AG10803 (cell line): ENCODE results near the gene KIF18B.

ENCODE experiments used
- DNase-seq: peaks from one replicate; pipeline ENCODE4 v3.0.0; 2010; ENCODE audit warnings: low read depth
- H3K4me3 ChIP-seq: 2 replicates; pipeline ENCODE4 v1.5.1; 2011; ENCODE audit warnings: mild to moderate bottlenecking, low read length, control low read depth
- TF ChIP-seq, protein P1 (sequence below): conservative IDR thresholded peaks from 2 replicates; pipeline ENCODE4 v1.5.1; 2011; ENCODE audit warnings: mild to moderate bottlenecking, low read length, control low read depth, inconsistent platforms

The KIF18B gene

GRCh38 chr17:44922136-44922535, 25.4 kb downstream of the KIF18B start:
- no peak for DNase-seq
- TF ChIP-seq, protein P1, sequence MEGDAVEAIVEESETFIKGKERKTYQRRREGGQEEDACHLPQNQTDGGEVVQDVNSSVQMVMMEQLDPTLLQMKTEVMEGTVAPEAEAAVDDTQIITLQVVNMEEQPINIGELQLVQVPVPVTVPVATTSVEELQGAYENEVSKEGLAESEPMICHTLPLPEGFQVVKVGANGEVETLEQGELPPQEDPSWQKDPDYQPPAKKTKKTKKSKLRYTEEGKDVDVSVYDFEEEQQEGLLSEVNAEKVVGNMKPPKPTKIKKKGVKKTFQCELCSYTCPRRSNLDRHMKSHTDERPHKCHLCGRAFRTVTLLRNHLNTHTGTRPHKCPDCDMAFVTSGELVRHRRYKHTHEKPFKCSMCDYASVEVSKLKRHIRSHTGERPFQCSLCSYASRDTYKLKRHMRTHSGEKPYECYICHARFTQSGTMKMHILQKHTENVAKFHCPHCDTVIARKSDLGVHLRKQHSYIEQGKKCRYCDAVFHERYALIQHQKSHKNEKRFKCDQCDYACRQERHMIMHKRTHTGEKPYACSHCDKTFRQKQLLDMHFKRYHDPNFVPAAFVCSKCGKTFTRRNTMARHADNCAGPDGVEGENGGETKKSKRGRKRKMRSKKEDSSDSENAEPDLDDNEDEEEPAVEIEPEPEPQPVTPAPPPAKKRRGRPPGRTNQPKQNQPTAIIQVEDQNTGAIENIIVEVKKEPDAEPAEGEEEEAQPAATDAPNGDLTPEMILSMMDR = no peak
- no peak overlapping the region for H3K4me3 ChIP-seq

- no peak overlapping the region for H3K4me3 ChIP-seq
- TF ChIP-seq, protein P1 = peak; percentile 29
- DNase-seq = no peak
Measured at GRCh38 chr17:44921122-44921882, 26.3 kb downstream of the KIF18B start.

GRCh38 chr17:44920565-44920940, 27.0 kb downstream of the KIF18B start:
- DNase-seq = no peak
- H3K4me3 ChIP-seq = no peak overlapping the region
- TF ChIP-seq, protein P1 = no peak

DNA sequence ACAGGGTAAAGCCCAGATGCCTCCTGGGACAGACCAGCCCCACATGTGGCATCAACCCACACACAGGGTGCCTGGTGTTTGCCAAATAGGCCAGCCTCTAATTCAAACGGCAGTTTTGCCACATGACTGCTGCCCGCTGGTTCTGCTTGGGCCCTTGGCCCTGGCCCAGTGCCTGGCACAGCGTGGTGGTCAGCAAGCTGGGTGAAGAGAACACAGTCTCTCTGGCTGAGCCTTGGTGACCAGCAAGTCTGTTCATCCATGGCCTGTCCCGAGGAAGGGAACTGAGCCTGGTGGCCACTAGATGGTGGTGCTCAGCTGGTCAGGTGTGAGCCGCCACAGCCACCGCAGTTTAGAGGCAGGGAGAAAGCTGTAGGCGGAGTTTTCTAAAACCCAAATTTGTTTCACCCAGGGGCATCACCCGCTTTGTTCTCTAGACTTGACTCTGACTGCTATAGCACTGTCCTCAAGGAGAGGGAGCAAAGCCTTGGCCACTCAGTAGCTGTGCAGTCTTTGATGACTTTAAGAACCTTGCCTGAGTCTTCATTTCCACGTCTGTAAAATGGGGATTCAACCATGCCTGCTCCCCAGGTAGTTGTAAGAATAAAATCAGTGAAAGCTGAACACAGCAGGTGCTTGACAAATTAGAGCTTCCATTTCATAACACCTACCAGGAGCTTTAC, 27.5 kb downstream of the KIF18B start:
- peak; percentile 78 for DNase-seq
- TF ChIP-seq, protein P1 = peak; percentile 85
- no peak overlapping the region for H3K4me3 ChIP-seq

GRCh38 chr17:44919411-44919810, 28.2 kb downstream of the KIF18B start:
- DNase-seq = no peak
- TF ChIP-seq, protein P1 = no peak

DNA sequence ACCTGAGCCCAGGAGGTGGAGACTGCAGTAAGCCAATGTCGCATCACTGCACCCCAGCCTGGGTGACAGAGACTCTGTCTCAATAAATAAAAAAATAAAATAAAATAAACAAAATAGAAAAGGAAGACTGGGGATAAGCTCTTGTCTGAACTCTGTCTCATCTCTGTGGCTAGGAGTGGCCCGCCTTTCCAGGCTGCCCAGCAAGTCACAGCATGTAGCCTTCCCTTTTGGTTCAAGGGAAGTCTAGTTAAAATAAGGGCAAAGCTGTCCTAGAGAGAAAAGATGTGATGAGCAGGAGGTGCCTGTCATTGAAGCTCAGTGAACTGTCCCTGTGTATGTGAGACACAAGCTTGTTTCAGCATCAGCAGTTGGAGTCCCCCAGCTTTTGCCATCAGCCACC, 29.6 kb downstream of the KIF18B start:
- TF ChIP-seq, protein P1 = no peak
- DNase-seq = no peak
- no peak overlapping the region for H3K4me3 ChIP-seq

More at GRCh38 chr17:44919411-44919810, 28.2 kb downstream of the KIF18B start:
- H3K4me3 ChIP-seq = no peak overlapping the region

DNA sequence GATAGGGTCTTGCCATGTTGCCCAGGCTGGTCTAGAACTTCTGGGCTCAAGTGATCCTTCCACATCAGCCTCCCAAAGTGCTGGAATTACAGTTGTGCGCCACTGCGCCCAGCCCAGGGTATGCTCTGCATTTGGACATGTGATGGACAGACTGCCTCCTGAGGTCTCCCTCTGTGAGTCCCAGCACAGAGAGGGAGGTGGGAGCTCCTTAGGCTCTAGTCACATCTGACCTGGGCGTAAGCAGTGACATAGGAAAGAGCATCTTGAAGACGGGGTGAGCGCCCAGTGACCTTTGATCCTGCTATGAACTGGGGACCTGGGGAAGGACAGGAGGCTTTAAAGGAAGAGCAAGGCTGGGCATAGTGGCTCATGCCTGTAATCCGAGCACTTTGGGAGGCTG, 30.1 kb downstream of the KIF18B start:
- no peak overlapping the region for H3K4me3 ChIP-seq
- no peak for DNase-seq
- TF ChIP-seq, protein P1 = no peak
